ENCODE results near the gene CFP.
"Not testable (repeated sequence)": the region's sequence is repeated elsewhere in the genome, so short reads cannot be mapped to it uniquely, and the experiment has no call there.

The CFP gene

GRCh38 chrX:47603125-47603524 is 26.6 kb downstream of the CFP start:
- DNase-seq (ENCODE audit: low read depth), result not testable (repeated sequence)

- DNase-seq (ENCODE audit: low read depth), result no peak
Measured at GRCh38 chrX:47597222-47597621, 32.5 kb downstream of the CFP start.

- no peak for DNase-seq (ENCODE audit: low read depth)
Measured at GRCh38 chrX:47596256-47596655, 33.5 kb downstream of the CFP start.

GRCh38 chrX:47595716-47596251 is 33.9 kb downstream of the CFP start:
- no peak for DNase-seq (ENCODE audit: low read depth)

- no peak for DNase-seq (ENCODE audit: low read depth)
Measured at GRCh38 chrX:47593522-47593921, 36.2 kb downstream of the CFP start.

GRCh38 chrX:47590984-47591383 is 38.7 kb downstream of the CFP start:
- DNase-seq (ENCODE audit: low read depth), result no peak

GRCh38 chrX:47587906-47588735 is 41.6 kb downstream of the CFP start:
- DNase-seq (ENCODE audit: low read depth), result no peak

- no peak for DNase-seq (ENCODE audit: low read depth)
Measured at GRCh38 chrX:47587091-47587891, 42.4 kb downstream of the CFP start.

- no peak for DNase-seq (ENCODE audit: low read depth)
Measured at GRCh38 chrX:47586043-47586787, 43.5 kb downstream of the CFP start.

GRCh38 chrX:47585273-47585672 is 44.5 kb downstream of the CFP start:
- DNase-seq (ENCODE audit: low read depth), result no peak

- no peak for DNase-seq (ENCODE audit: low read depth)
Measured at GRCh38 chrX:47584714-47585113, 45.0 kb downstream of the CFP start.

GRCh38 chrX:47583240-47583861 is 46.4 kb downstream of the CFP start:
- DNase-seq (ENCODE audit: low read depth), result no peak

GRCh38 chrX:47581731-47582647 is 47.7 kb downstream of the CFP start, which contains the start of gene TIMP1:
TSS of gene TIMP1 (plus strand) at chrX:47582436. CDS start at chrX:47583416, 980 bp downstream.
- DNase-seq (ENCODE audit: low read depth), result peak; percentile 54

- no peak for DNase-seq (ENCODE audit: low read depth)
Measured at GRCh38 chrX:47579537-47579936, 50.2 kb downstream of the CFP start.

- DNase-seq (ENCODE audit: low read depth), result no peak
Measured at GRCh38 chrX:47578692-47579091, 51.0 kb downstream of the CFP start.

GRCh38 chrX:47577901-47578300 is 51.8 kb downstream of the CFP start:
- DNase-seq (ENCODE audit: low read depth), result no peak

- DNase-seq (ENCODE audit: low read depth), result no peak
Measured at GRCh38 chrX:47577424-47577823, 52.3 kb downstream of the CFP start.

GRCh38 chrX:47576021-47576898 is 53.5 kb downstream of the CFP start:
- DNase-seq (ENCODE audit: low read depth), result no peak

GRCh38 chrX:47574547-47575301 is 55.0 kb downstream of the CFP start:
- DNase-seq (ENCODE audit: low read depth), result no peak

All from stimulated activated CD8-positive, alpha-beta memory T cell treated with anti-CD3 and anti-CD28 coated beads, Interleukin-15, amount 100 ng/mL, for 1 hour (primary cell).